Measurements from ENCODE around the gene SPRY2.
"Not testable (repeated sequence)": the region's sequence is repeated elsewhere in the genome, so short reads cannot be mapped to it uniquely, and the experiment has no call there.

The SPRY2 gene

DNA sequence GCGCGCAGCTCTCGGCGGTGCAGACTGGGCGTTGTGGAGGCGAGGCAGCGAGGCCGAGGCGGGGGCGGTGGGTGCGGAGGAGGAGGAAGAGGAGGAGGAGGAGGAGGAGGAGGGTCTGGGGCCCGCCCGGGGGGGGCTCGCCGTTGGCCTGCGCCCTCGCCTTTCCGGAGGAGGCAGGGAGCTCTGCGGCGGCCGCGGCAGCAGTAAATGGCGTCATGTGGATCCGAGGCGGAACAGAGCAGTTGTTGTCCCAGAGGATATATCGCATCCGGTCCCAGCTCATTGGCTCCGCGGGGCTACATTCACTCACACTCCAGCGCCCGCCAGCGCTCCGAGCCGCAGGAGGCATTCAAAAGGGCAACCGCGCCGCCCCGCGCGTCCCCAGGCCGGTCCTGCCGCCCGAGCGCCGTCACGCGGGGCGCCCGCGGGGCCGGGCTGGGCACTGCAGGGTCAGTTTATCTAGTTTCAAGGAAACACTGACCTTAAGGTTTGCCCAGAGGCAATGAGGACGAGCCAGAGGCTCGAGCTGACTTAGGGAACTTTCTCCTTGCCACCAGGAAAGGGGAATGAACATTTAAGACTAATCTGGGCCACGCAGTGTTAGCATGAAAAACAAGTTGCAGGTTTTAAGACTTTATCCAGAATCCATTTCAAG, at the start of gene SPRY2:
Gene SPRY2, minus strand, starts transcription at position 26 of the 655 bp plus-strand sequence. CDS start 3,421 bp downstream, outside the sequence.
- peak; percentile 11 to 42 for DNase-seq

DNA sequence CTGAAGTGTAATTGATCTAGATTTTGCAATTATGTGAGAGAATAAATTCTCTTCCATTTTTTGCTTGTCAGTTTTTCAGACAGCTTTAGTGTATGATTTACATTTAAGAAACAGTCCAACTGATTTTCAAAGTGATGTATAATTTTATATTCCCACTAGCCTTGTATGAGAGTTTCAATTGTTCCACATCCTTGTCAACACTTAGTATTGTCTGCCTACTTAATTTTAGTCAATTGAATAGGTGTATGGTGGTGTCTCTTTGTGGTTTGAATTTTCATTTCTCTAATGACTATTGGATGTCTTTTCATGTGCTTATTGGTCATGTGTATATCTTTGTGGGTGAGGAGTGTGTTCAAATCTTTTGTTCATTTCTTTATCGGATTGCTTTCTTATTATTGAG, 49.4 kb upstream of the SPRY2 start:
- no peak for DNase-seq

GRCh38 chr13:80389073-80390038, 48.4 kb upstream of the SPRY2 start:
- no peak for DNase-seq

DNA sequence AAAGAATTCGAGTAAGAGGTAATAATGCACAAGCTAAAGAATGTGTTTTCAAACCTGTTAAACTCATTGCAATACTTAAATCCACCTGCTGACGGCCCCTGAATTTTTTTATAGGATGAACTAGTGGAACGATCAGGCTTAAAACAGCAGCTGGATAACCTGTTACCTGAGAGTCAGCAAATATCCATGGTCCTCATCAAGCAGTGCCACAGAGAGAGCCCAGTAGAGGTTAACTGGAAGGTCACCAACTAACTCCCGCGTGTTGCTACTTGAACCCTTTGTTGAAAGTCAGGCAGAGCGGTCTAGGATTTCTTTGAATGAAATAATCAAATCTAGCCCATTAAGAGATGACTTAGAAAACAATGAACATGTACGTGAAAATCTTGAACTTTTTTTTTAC, 47.6 kb upstream of the SPRY2 start:
- no peak for DNase-seq

DNA sequence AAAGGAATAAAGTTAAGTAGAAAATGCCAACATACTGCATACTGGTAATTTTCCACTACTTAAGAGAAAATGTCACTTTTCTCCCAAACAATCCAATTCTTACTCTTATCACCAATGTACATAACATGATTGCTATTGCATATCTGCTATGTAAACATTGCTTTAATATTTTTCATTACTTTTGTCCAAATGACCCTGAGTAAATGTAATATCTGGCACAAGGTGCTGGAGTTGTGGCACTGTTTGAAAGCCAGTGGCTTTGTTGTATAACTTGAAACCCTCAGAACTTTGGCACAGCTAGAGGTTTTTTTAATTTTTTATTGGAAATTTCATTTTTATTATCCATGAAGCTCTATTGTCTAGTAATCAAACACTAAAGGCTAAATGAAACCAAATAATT, 45.7 kb upstream of the SPRY2 start:
- DNase-seq = no peak

- DNase-seq = peak in 1 of 2 donors; percentile 18
These were observed 45.1 kb upstream of the SPRY2 start for GRCh38 chr13:80386002-80386401.

DNA sequence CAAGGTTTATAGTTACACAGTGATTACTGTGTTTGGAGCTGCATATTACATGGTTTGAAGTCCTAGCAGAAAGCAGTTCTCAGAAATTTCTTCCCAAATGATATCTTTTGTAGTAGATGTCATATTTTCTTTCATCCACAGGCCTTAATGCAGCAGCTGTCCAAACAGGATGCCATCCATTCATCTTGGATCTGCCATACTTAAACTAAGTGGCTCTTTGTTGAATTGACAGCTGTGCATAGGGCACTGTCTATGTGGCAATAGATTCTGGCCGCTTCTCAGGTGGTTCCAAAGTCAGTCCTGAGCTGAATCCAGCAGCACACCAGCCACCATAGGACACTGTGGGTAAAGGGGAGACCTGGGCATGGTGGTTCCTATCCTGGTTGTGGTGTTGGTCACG, 41.6 kb upstream of the SPRY2 start:
- no peak for DNase-seq

- DNase-seq = no peak
These were observed 38.3 kb upstream of the SPRY2 start for GRCh38 chr13:80379245-80379644.

- no peak for DNase-seq
These were observed 35.6 kb upstream of the SPRY2 start for GRCh38 chr13:80376554-80376953.

GRCh38 chr13:80374901-80375300, 34.0 kb upstream of the SPRY2 start:
- DNase-seq = no peak

GRCh38 chr13:80374444-80374843, 33.5 kb upstream of the SPRY2 start:
- DNase-seq = no peak

GRCh38 chr13:80371840-80372509, 31.0 kb upstream of the SPRY2 start:
- no peak for DNase-seq

GRCh38 chr13:80367473-80367872, 26.5 kb upstream of the SPRY2 start:
- no peak for DNase-seq

GRCh38 chr13:80363890-80364503, 23.1 kb upstream of the SPRY2 start:
- DNase-seq = no peak

DNA sequence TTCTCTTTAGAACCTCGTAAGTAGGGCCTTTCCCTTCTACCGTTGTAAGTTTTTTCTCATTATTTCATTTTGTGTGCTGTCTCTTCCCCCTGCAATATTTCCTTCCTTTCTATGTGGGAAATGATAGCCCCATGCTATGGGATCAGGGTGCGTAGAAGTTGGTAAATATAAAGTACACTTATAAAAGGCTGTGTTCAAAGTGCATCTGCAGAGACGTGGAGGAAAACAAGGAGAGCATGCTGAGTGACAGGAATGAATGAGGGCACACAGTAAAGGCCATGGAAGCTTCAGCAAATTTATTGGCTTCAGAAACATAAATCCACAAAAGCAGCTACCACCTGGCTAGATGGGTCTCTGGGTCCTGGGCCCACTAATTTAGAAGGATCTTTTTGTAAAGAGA, 21.6 kb upstream of the SPRY2 start:
- DNase-seq = no peak

DNA sequence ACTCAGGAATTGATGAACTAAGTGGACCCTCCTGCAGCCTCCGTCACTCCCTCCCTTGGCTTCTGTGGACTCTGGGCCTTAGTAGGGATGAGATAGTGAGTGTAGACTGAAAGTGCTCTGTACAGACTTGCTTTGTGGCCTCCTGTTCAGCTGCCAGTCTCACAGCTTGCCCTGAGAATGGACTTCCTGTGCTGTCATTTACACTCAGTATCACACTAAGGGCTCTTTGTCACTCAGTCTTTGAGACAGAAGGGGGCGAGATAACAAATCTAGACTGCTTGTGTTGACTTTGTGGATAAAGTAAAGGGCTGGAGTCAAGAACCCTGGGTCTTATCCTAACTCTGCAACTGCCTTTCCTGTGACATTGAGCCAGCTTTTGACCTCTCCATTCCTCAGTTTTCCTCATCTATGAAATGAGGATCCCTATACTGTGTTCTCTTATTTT, 21.0 kb upstream of the SPRY2 start:
- DNase-seq = no peak

DNA sequence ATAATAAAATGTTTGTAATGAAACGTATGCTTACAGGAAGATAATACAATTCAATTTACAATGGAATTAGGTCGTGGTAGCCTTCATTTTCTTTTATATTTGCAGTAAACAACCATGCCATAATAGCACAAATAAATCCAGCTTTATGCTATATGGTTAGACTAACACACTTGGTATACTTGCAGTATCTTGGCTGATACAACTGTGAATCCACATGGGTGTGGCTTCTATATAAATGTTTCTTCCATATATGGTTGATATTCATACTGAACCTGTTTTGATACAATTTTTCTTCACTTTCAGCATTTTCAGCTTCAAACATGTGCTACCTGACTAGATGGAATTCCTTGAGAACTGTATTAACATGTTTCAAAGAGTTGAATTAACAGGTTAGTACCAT, 20.4 kb upstream of the SPRY2 start:
- no peak for DNase-seq

- DNase-seq = no peak
These were observed 19.5 kb upstream of the SPRY2 start for GRCh38 chr13:80360453-80360800.

- no peak for DNase-seq
These were observed 19.0 kb upstream of the SPRY2 start for GRCh38 chr13:80359778-80360452.

GRCh38 chr13:80359414-80359777, 18.5 kb upstream of the SPRY2 start:
- DNase-seq = no peak

- DNase-seq = not testable (repeated sequence)
These were observed 14.7 kb upstream of the SPRY2 start for GRCh38 chr13:80355496-80356094.

GRCh38 chr13:80348750-80349149, 7.8 kb upstream of the SPRY2 start:
- DNase-seq = no peak
